GM18909 (cell line): ENCODE data around the gene VPS37C.
"Not testable (repeated sequence)": the region's sequence is repeated elsewhere in the genome, so short reads cannot be mapped to it uniquely, and the experiment has no call there.

Experiments
- ATAC-seq: cut with Tn5 transposase; IDR thresholded peaks from one replicate; pipeline ENCODE4 v1.9.1; 2021; ENCODE audit warnings: mild to moderate bottlenecking; ENCODE audit not compliant: unreplicated experiment, poor library complexity

VPS37C gene

DNA sequence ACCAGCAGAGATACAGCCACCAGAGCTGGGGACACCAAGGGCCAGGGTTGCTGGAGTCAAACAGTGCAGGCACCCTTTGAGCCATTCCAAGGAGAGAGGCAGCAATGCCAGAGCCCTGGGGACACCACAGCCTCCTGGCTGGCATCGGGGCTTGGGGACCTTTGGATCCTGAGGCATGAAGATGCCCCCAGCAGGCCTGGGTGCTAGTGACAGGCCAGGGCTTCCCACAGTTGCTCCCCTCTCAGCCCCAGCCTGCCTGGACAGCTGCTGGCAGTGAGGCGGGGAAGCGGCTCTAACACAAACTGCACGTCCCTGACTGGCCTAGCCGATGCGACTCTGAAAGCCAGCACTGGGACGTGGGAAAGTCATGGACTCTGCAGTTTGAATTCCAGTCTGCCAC, 56.3 kb downstream of the VPS37C start:
- no peak for ATAC-seq

DNA sequence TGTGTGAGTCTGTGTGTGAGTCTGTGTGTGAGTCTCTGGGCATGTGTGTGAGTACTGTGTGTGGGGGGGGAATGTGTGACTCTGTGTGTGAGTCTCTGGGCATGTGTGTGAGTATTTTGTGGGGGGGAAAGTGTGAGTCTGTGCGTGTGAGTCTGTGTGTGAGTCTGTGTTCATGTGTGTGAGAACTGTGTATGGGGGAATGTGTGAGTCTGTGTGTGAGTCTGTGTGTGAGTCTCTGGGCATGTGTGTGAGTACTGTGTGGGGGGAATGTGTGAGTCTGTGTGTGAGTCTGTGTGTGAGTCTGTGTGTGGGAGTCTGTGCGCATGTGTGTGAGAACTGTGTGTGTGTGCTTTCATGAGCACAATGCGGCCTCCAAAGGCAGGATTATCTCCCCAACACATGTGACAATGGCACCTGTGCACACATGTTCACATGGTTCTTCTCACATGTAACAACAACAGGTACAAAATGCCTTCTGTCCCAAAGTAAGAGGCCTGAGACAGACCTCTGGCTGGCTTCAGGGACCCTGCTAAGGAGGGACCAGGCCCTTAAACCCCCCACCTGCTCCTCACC, 57.3 kb downstream of the VPS37C start:
- no peak for ATAC-seq

DNA sequence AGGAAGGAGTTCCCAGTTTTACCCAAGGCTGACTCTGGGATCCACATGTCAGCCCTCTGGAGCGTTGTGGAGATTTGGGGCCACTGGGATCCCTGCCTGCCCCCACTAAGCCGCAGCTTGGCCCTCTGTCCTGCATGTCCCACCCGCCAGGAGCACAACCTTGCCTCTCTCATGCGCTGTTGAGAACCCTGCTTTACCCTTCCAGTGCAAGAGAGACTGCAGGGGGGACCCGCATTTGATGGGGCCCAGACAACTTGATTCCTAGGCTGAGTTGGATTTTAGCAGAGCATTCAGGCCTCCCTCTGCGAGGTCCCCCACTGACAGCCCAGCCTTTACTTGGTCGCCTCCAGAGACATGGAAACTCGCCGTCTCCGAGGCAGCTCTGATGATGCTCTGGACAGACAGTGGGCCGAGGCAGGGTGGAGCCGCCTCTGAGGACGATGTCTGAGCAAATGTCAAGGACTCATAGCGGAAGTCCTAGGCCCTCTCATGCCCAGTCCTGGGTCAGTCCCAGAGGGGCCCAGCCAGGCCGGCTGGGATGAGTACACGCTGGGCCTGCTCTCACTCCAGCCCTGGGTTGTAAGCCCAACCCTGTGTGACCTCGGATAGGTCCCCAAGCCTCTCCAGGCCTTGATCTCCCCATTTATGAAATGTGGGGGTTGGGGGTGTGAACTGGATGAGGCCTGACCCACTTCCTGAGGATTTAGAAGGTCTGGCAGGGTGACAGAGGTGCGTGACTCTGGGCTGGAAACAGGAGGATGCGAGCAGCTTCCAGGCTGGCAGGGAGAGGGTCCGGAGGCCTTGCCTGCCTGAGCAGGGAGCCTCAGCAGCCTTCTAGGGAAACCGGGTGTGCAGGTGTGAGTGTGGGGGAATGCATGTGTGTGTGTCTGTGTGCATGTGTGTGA, 58.3 kb downstream of the VPS37C start:
- ATAC-seq: no peak

DNA sequence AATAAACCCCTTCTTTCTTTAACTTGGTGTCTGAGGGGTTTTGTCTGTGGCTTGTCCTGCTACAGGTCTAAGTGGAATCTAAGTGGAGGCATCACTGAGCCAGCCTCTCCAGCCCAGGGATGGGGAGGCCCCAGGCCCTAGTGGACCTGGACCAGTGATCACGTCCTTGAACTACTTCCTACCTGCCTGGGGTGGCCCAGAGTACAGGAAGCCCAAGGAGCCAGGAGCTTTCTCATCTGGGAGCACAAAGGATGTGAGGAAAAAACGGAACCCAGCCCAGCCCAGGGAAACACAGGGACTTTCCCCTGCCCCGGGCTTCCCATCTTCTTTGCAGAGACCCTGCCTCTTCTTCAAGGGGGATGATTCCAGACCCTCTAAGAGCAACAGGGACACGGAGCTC, 62.4 kb downstream of the VPS37C start:
- no peak for ATAC-seq

DNA sequence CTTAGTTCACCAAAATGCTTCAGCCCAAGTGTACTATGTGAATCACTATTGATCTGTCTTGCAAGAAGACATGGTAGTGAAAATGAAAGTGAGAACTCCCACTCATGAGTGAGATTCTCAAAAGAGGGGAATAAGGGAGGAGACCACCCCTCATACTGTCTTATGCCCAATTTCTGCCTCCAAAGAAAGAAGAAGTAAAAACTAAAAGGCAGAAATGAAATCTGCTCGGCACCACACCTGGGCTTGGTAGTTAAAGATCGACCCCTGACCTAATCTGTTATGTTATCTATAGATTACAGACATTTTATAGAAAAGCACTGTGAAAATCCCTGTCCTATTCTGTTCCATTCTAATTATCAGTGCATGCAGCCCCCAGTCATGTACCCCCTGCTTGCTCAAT, 63.0 kb downstream of the VPS37C start:
- not testable (repeated sequence) for ATAC-seq

DNA sequence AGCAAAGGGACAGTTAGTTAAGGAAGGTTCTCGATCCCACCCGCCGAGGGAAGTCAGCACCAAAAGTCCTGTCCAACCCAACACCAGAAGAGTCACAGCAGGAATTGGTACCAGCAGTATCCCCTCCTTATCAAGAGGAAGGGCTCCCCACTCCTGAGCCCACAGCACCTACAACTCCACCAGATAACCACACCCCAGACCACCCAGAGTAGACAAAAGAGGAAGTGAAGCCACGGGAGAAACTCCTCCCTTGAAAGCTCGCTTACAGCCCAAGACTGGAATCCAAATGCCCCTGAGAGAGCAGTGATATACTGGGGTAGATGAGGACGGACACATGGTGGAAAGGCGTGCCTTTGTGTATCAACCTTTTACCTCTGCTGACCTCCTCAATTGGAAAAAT, 66.2 kb downstream of the VPS37C start:
- no peak for ATAC-seq

DNA sequence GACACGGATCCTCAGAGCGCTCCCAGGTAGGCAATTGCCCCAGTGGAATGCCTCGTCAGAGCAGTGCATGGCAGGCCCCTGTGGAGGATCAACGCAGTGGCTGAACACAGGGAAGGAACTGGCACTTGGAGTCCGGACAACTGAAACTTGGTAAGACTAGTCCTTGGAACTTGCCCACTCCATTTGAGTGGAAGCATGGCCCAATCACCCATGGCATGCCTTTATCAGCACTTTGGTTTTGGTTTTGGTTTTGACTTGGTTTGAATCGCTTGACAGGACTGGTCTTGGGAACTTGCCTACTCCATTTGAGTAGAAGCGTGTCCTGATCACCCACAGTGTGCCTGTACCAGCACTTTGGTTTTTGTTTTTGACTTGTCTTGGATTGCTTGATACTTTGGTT, 67.1 kb downstream of the VPS37C start:
- not testable (repeated sequence) for ATAC-seq

DNA sequence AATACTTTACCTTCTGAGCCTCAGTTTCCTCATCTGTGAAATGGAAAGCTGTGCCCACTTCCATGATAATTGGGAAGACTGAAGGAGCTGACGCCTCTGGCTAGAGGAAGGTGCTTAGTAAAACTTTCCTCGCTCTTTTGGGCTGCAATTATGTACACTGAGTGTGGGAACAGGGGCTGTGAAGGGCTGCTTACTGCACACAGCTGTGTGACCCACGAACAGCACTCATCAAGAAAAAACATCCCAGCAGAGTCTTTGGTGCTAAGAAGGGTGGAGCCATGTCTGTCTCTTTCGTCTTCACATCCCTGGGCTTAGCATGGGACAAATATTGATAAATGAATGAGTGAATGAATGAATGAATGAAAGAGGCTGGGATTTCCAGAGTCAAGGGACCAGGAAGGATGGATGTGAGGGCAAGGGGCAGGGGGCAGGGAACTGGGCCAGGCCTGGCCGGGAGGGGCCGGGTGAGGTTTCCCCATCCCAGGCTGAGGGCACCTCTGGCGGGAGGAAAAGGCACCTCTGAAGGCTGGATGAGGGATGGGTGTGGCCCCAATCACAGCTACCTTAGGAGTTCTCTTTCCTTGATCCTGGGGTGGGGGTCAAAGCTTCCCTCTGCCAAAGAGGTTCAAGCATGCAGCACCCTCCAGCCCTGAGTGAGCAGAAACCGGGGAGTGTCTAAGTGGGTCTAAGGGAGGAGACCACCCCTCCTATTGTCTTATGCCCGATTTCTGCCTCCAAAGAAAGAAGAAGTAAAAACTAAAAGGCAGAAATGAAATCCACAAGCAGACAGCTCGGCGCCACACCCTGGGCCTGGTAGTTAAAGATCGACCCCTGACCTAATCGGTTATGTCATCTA, 68.1 kb downstream of the VPS37C start:
- ATAC-seq: no peak

DNA sequence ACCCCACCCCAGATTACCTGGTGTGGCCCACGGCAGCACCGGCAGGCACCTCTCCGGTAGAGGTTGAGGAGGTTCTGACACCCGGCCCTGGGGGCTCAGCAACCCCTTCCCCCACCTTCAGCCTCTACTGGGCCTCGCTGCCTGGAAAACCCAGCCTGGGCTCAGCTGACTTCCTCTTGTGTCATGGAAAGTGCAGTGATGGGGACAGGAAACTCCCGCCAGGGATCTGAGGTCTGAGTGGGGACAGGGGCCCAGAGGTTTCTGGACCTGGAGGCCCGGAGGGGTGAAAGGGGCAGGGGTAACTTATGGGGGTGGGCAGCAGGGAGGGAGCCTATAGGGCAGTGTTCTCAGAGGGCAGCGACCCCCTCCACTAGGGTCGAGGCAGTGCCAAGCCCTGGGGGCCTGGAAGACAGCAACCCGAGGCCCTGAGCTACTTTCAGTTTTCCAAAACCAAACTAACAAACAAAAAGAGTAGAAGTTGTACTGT, 68.9 kb downstream of the VPS37C start:
- ATAC-seq: no peak

DNA sequence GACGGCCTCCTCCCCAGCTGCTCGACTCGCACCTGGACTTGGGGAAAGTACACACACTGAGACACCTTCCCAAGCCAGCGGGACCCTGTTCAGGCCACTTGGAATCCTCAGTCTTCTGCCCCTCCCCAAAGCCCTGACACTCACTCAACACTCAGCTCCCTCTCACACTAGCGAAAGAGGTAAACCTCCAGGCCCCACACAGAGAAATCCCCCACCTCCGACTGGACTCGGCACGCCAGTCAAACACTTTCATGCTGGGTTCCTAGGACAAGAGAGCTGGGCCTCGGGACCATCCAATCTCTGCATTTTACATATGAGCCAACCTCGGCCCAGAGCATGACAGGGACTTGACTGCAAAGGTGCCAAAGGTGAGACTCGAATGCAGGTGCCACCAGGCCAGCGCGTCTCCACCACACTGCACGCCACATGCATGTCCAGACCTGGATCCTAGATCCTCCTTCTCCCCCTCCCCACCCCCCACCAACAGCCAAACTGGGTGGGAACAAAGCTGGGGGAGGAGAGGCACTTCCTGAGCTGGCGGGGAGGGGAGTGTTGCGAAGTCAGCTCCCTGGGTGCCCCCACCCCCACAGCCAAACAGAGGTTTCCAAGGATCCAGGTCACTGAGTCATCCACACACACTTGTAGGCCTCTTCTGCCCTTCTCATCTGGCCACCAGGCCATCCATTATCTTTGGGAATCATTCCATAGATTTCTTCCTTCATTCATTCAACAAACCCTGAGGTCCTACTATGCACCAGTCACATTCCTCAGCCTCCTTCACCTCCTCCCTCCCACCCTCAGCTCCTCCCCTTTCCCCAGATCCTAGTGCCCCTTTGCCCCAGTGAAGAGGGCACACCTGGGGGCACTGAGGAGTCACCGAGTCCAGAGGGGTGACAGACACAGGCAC, 69.6 kb downstream of the VPS37C start:
- ATAC-seq: no peak

DNA sequence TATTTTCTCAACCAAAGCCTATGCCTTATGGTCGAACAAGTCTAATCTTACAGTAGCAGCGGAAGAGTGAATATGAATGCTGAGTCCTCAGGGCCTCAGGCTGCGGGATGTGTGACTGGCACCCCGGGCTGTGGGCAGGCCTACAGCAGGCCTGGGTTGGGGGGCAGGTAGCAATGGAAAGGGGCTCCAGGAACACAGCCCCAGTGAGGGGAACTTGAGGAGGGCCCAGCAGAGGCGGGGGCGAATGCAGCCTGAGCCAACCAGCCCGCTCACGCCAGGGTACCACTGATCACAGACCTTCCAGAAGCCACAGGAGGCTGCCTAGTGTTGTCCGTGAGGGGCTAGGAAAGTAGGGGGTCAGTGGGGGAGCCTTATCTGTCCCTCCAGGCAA, 70.2 kb downstream of the VPS37C start:
- ATAC-seq: no peak

DNA sequence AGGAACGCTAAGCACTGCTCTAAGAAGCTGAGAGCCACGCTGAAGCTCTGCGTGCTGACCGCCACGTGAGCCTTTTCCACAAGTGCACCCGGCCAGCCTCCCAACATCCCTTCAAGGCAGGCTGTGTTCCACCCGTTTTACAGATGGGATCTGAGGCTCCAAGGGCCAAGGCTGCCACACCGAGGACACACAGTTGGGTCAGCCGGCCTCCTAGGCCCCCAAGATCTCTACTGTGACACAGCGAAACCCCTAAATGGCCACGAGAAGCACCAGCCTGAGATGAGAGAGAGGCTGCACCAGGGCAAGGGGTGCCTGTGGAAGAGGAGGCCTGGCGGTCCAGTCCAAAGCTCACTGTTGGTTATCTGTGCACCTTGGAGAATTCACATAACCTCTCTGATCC, 70.7 kb downstream of the VPS37C start:
- ATAC-seq: no peak

DNA sequence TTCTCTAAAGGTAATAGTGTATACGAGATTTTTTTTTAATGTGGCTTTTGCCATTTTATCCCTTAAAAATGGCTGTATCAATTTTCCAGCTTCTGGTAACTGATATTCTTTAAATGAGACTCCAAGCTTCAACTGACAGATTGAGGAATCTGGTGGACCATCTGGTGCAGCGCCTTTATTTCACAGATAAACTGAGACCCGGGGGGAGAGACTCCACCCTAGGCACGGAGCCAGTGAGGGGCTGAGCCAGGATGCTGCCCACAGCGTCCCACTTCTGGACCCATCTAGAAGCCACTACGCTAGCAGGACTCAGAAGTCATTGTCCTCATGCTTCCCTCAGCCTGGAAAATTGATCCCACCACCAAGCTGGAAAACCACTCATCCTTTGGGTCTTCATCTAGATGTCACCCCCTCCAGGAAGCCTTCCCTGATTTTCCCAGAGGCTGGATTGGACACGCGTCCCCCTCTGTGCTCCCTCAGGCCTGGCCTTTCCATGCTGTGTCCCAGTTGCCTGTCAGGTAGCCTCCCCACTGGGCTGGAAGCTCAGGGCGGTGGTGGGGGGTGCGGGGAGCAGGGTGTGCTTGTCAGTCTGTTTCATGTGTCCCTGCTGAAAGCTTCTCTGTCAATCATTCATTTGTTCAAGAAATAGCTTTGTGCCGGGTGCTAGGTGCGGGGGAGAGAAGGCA, 71.3 kb downstream of the VPS37C start:
- ATAC-seq: no peak

DNA sequence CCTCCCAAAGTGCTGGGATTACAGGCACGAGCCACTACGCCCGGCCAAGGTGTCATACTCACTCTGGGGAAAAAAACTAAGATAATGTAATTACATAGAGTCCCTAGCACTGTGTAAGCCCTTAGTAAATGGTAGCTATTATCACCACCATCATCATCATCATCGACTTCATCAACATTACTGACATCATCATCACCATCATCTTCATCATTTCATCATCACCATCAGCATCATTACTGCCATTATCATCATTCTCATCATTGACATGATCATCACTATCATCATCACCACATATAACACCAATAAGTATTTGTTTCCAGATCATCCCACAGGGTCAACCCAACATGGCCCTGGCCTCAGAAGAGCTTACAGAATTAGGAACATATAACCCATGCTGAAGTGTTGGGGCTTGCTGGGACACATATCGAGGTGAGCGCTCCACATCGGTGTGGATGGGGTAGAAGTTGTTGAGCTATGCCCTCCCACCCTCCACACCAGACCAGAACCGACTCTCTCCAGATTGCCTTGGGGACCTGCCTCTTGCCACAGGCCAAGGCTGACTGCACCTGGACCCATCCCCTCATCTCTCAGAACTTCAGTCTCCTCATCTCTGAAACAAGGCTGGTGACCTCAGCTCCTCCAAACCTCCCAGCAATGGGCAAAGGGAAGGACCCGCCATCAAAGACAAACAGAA, 73.7 kb downstream of the VPS37C start:
- ATAC-seq: no peak

DNA sequence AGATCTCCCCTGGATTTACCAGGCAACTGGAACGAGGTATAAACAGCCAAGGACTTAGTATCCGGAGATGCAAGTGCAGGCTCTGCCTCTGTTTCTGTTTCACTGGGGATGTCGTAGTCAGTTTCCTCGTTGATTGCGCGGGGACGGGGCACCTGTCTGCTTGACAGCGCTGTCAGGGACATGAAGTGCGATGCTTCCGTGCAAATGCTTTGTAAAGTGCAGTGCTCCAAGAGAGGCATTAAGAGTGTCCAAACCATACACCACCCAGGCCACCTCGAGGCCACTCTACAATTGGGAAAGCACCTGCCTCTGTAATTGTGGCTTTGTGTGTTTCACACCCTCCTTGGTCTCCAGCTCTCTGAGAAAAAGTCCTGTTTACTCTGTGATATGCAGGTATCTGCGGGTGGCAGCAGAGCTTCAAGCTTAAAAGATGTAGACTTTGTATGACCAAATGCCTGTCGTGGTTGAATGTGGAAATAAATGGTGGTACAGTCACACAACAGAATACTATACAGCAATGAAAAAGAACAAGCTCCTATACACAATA, 77.6 kb downstream of the VPS37C start:
- ATAC-seq: no peak

DNA sequence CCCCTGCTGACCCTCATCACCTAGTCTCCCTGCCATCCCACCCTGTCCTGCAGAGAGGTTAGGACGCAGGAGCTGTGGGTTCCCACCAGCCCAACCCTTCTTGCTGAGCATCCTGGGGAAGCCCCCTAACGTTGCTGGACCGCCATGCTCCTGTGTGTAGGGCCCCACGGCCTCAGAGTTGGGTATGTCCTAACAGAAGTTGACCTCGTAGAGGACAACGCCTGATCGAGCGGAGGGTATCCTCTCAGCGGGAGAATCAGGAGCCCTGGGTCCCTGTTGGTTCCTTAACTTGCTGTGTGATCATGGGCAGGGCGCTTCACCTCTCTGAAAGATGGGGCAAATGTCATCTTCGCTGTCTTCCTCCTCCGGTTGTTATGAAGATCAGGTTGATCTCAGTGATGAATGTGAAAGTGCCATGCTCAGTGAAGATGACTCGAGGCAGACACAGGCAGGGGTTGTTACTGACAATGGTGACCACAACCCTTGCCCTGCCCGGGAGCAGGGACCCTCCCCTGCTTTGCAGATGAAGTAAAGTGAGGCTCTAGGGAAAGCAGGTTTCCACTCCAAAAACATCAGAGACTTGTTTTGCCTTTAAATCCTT, 78.2 kb downstream of the VPS37C start:
- ATAC-seq: no peak

DNA sequence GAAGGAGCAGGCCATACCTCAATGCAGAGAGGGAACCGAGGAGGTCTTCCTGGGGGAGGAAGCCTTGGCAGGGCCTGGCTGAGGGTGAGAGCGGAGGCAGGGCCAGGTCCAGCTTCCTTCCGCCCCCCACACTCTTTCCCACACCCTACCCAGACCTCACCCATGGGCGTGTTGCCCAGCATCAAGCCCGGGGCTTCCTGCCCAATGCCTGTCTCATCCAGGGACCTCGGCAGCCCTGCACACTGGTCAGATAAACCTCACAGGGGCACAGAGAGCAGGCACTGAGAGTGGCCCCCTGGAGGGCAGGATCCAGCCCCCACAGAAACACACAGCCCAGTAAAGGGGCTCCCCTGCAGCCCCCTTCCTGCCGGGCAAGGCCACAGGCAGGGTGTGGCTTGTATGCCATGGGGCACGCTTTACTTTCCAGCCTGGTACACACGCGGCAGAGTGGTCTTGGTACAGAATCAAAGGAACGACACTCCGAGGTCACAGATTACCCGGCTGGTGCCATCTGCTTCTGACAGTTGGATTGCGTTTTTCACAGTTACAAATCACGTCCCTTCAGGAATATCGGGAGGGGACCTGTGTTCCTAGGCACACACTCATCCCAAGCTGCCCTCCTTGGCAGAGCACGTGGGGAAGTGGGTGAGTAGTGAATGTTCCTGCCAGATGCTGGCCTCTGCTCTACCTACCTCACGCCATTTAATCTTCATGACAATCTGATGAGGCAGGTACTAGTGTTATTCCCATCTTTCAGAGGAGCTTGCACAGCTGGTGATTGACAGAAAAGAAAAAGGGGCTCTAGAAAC, 79.0 kb downstream of the VPS37C start:
- ATAC-seq: no peak
